ENCODE data around the gene MBD6. TPM values are rescaled to one million over a fixed set of nuclear protein-coding genes. Genes with fewer than 3 reads are reported as not detected.

MBD6 gene
- total and polyA plus RNA-seq, 2 of the 8 experiments (the other 6 are each of a cell fraction or from before 2014, with no cell fraction given), result 3.9 to 32.3 TPM

- Histone ChIP-seq H4K20me1 (replicated peaks in 1 of 2; ENCODE audit: control insufficient read depth in 1 of 2, insufficient read depth in 2 of 2, low read length in 2 of 2) (peaks cover 7 to 9% of the 10 kb centered on the region in 2 experiments), H3K14ac (ENCODE audit: insufficient read length) (no peak overlapping the region), H2AFZ (ENCODE audit: low read length) (no peak overlapping the region), H2BK5ac (ENCODE audit: low read depth, low read length) (no peak overlapping the region; the same call in 1 of the 2 replicates), H4K5ac (ENCODE audit: insufficient read length, low read depth, low read length) (no peak overlapping the region), H3K79me2 (ENCODE audit: control insufficient read depth in 1 of 2, insufficient read depth in 2 of 2, low read length in 2 of 2) (peaks cover 0 to 34% of the 10 kb centered on the region in 2 experiments; a peak in 2 of 4 replicates), H2BK120ac (replicated peaks; ENCODE audit: low read depth, low read length) (no peak overlapping the region), H3K56ac (replicated peaks; ENCODE audit: insufficient read length, low read depth, low read length) (no peak overlapping the region), H3K9ac (replicated peaks in 1 of 4; ENCODE audit: extremely low read depth in 1 of 4, low read depth in 3 of 4, low read length in 3 of 4) (no peak overlapping the region), H3K18ac (ENCODE audit: extremely low read depth, low read length) (no peak overlapping the region), H2AK5ac (ENCODE audit: low read depth, low read length) (no peak overlapping the region), H3K36me3 (ENCODE audit: control insufficient read depth in 2 of 4, insufficient read depth in 4 of 4, low read length in 3 of 4) (no peaks in the 10 kb centered on the region; a peak in 1 of 8 replicates), H4K8ac (ENCODE audit: extremely low read depth, insufficient read depth, low read length) (no peak overlapping the region), H3K27me3 (replicated peaks in 1 of 4; ENCODE audit: control insufficient read depth in 3 of 4, extremely low read depth in 1 of 4, insufficient read depth in 3 of 4, low read length in 3 of 4) (peaks cover 0 to 3% (median 2%) of the 10 kb centered on the region in 4 experiments; a peak in 2 of 7 replicates), H3K9me3 (ENCODE audit: insufficient read depth in 2 of 2, low read depth in 1 of 2, low read length in 1 of 2) (no peaks in the 10 kb centered on the region), H2BK12ac (ENCODE audit: low read depth, low read length) (no peak overlapping the region), H3K4me1 (replicated peaks in 1 of 4; ENCODE audit: control insufficient read depth in 3 of 4, insufficient read depth in 4 of 4, low read length in 3 of 4) (peaks cover 4 to 20% (median 11%) of the 10 kb centered on the region in 4 experiments; a peak in 6 of 7 replicates), H2BK15ac (ENCODE audit: low read length) (no peak overlapping the region), H3K79me1 (ENCODE audit: low read depth, low read length) (peaks cover 10% of the 10 kb centered on the region), H2BK20ac (ENCODE audit: low read length) (no peak overlapping the region), H3K4me3 (ENCODE audit: extremely low read depth in 1 of 4, insufficient read depth in 2 of 4, low read depth in 3 of 4, low read length in 4 of 4) (no peak overlapping the region), H3K4me2 (ENCODE audit: insufficient read depth in 1 of 2, low read depth in 2 of 2, low read length in 2 of 2) (peak overlapping the region in 1 of 2 experiments; percentile 69; a peak in 1 of 4 replicates), H3K4ac (replicated peaks; ENCODE audit: insufficient read length, low read depth, low read length) (no peak overlapping the region), H3K23ac (ENCODE audit: insufficient read length) (no peak overlapping the region), H3K23me2 (ENCODE audit: low read depth, low read length) (peaks cover 13% of the 10 kb centered on the region), H4K91ac (replicated peaks; ENCODE audit: insufficient read length, low read length) (no peak overlapping the region), H3K27ac (ENCODE audit: low read depth, low read length) (no peak overlapping the region)
- POLR2A ChIA-PET (ENCODE audit: partially characterized antibody), result interaction anchor here (0.7 to 2.5 kb wide), 8 partner anchors 11 to 39 kb away, joined by 3 to 9 read pairs (median 4); partner anchors contain the start of gene DDIT3
- no peak for TF ChIP-seq KDM4A (IDR thresholded peaks at IDR 0.05; ENCODE audit: low read depth, low read length, severe bottlenecking)
- no peak for TF ChIP-seq CBX8 (IDR thresholded peaks at IDR 0.05; ENCODE audit: borderline replicate concordance, low read depth, low read length)
- TF ChIP-seq RNF2 (IDR thresholded peaks at IDR 0.05; ENCODE audit: borderline replicate concordance, low read depth, low read length, missing control alignments, poor library complexity, severe bottlenecking), result no peak
- TF ChIP-seq USF2 (IDR thresholded peaks at IDR 0.05; ENCODE audit: low read length), result no peak
- no peak for TF ChIP-seq CREB1 (IDR thresholded peaks at IDR 0.05)
- no peak for TF ChIP-seq TEAD4 (IDR thresholded peaks at IDR 0.05; ENCODE audit: low read depth, low read length)
- no peak for TF ChIP-seq KDM5A (IDR thresholded peaks at IDR 0.05; ENCODE audit: low read length)
- no peak for FAIRE-seq
- no peak for DNase-seq (ENCODE audit: low read depth in 1 of 2, low spot score in 2 of 2)
- CTCF ChIA-PET (ENCODE audit: partially characterized antibody), result interaction anchor here (1.0 to 3.1 kb wide), 7 partner anchors 11 to 340 kb away, joined by 3 to 26 read pairs (median 3); no protein-coding TSS in a partner anchor
- 83% methylated on average over 7 of the region's 7 CpGs; no CpG with 5 or more reads in 1 of the 2 experiments for WGBS, 2 experiments (ENCODE audit: extremely low coverage in 1 of 2, insufficient coverage in 1 of 2, insufficient read length in 1 of 2, insufficient replicate concordance in 2 of 2, low coverage in 1 of 2, low lambda C conversion rate in 2 of 2, missing lambda C conversion rate in 1 of 2)
Observed at GRCh38 chr12:57553343-57554202, 30.9 kb downstream of the MBD6 start.

All from H1 (cell line).